ENCODE results near the gene BTG3.

GRCh38 chr21:17552410-17552809 is 60.3 kb downstream of the BTG3 start:
- TF ChIP-seq SUZ12 (IDR thresholded peaks at IDR 0.05; ENCODE audit: extremely low read depth, insufficient read depth, insufficient read length) (no peak), YY1 (IDR thresholded peaks at IDR 0.05; ENCODE audit: insufficient read depth, insufficient read length) (no peak), ZNF274 (IDR thresholded peaks at IDR 0.05; ENCODE audit: low read depth, low read length) (no peak)
